HepG2 (cell line): ENCODE measurements around the gene COBLL1. TPM values are rescaled to one million over a fixed set of nuclear protein-coding genes. Genes with fewer than 3 reads are reported as not detected.

Experiments used
- ARID4A ChIP-seq: sonication (generic); formaldehyde crosslinking; IDR thresholded peaks from 2 replicates; pipeline ENCODE4 v1.5.0; 2020; ENCODE audit warnings: mild to moderate bottlenecking, missing genetic modification reagents, borderline replicate concordance
- CREB1 ChIP-seq, 2 experiments: fragments of 450-650 bp in 1 of 2; IDR thresholded peaks; 2 replicates each; pipeline ENCODE4 v1.6.1; 2016 to 2017; ENCODE audit warnings: control low read depth in 1 of 2, mild to moderate bottlenecking in 1 of 2, missing compliant biosample characterization in 1 of 2, missing genetic modification characterization in 1 of 2
- E2F2 ChIP-seq: sonication (generic); formaldehyde crosslinking; IDR thresholded peaks from 2 replicates; pipeline ENCODE4 v1.4.0; 2020; ENCODE audit warnings: missing genetic modification reagents, borderline replicate concordance
- EP300 ChIP-seq, 3 experiments: sonication (generic) in 1 of 3; formaldehyde crosslinking in 1 of 3; IDR thresholded peaks; 2 replicates each; pipeline versions ENCODE4 v1.5.1 to v1.6.1; 2011 to 2020; ENCODE audit warnings: low read depth in 2 of 3, low read length in 2 of 3, borderline replicate concordance in 1 of 3, improper control_type of control experiment in 1 of 3, mild to moderate bottlenecking in 1 of 3, missing genetic modification reagents in 1 of 3, moderate library complexity in 1 of 3
- ETV5 ChIP-seq: IDR thresholded peaks from 2 replicates; pipeline ENCODE4 v1.6.1; 2018; ENCODE audit warnings: missing biosample characterization, missing genetic modification reagents, inconsistent platforms, borderline replicate concordance
- FOXM1 ChIP-seq: sonication (generic); formaldehyde crosslinking; IDR thresholded peaks from 2 replicates; pipeline ENCODE4 v1.5.0; 2020; ENCODE audit warnings: missing genetic modification reagents
- GPN1 ChIP-seq: sonication (generic); formaldehyde crosslinking; IDR thresholded peaks from 2 replicates; pipeline ENCODE4 v1.5.1; 2020; ENCODE audit warnings: missing genetic modification reagents, borderline replicate concordance
- HOXA3 ChIP-seq: sonication (generic); formaldehyde crosslinking; IDR thresholded peaks from 2 replicates; pipeline ENCODE4 v1.5.0; 2020; ENCODE audit warnings: missing genetic modification reagents
- MIER3 ChIP-seq: IDR thresholded peaks from 2 replicates; pipeline ENCODE4 v1.6.1; 2016; ENCODE audit warnings: missing compliant biosample characterization, borderline replicate concordance
- PAF1 ChIP-seq: IDR thresholded peaks from 2 replicates; pipeline ENCODE4 v1.6.1; 2016; ENCODE audit warnings: missing genetic modification reagents, missing compliant biosample characterization
- SNAI1 ChIP-seq: sonication (generic); formaldehyde crosslinking; IDR thresholded peaks from 2 replicates; pipeline ENCODE4 v1.5.0; 2020; ENCODE audit warnings: mild to moderate bottlenecking, missing genetic modification reagents, borderline replicate concordance
- ZBTB34 ChIP-seq: sonication (generic); formaldehyde crosslinking; IDR thresholded peaks from 2 replicates; pipeline ENCODE4 v1.8.0; 2022; ENCODE audit warnings: mild to moderate bottlenecking, missing genetic modification reagents
- ZBTB39 ChIP-seq: sonication (generic); formaldehyde crosslinking; IDR thresholded peaks from 2 replicates; pipeline ENCODE4 v1.5.0; 2020; ENCODE audit warnings: missing genetic modification reagents
- ZNF564 ChIP-seq: sonication (generic); formaldehyde crosslinking; IDR thresholded peaks from 2 replicates; pipeline ENCODE4 v1.8.1; 2023; ENCODE audit warnings: mild to moderate bottlenecking, missing genetic modification reagents
- ZNF598 ChIP-seq: sonication (generic); formaldehyde crosslinking; IDR thresholded peaks from 2 replicates; pipeline ENCODE4 v1.5.1; 2020; ENCODE audit warnings: mild to moderate bottlenecking, missing genetic modification reagents, borderline replicate concordance
- ZNF879 ChIP-seq: sonication (generic); formaldehyde crosslinking; IDR thresholded peaks from 2 replicates; pipeline ENCODE4 v1.8.1; 2023; ENCODE audit warnings: missing genetic modification reagents
- polyA plus RNA-seq, 8 experiments: library from polyadenylated mRNA; depleted of rRNA in 3 of 8; stranded (reverse) in 7 of 8; unstranded in 1 of 8; fragments of >200 nt; fragmentation: Illumina TruSeq in 4 of 8; extraction: Trizol in 4 of 8; gene quantifications; 2 replicates each; pipeline versions ENCODE4 v1.2.1 to v1.2.3, GENCODE V29; 2011 to 2016; ENCODE audit warnings: low read depth in 4 of 8, missing spikeins in 1 of 8, mixed read lengths in 1 of 8; ENCODE audit not compliant: insufficient read depth in 1 of 8
- total RNA-seq, 5 experiments: library from RNA; depleted of rRNA; stranded (reverse); fragments of >200 nt; fragmentation: Illumina TruSeq; extraction: Trizol; gene quantifications; 2 replicates each; pipeline ENCODE4 v1.2.3, GENCODE V29; 2016; ENCODE audit warnings: low read depth in 1 of 5

The COBLL1 gene
- total and polyA plus RNA-seq, 2 of the 13 experiments (the other 11 are each of a cell fraction or from before 2014, with no cell fraction given) = 32.6 to 86.8 TPM

- TF ChIP-seq GPN1 (CRISPR knock-in tag) (no peak), SNAI1 (no peak), ZNF598 (CRISPR knock-in tag) (no peak), ZBTB34 (CRISPR knock-in tag) (no peak), ZNF879 (no peak), FOXM1 (CRISPR knock-in tag) (no peak), PAF1 (CRISPR knock-in tag) (no peak), MIER3 (CRISPR knock-in tag) (no peak), HOXA3 (CRISPR knock-in tag) (no peak), ZBTB39 (CRISPR knock-in tag) (no peak), ZNF564 (CRISPR knock-in tag) (no peak), E2F2 (CRISPR knock-in tag) (no peak), CREB1 (IDR thresholded peaks at IDR 0.05) (no peak), CREB1 (CRISPR knock-in tag; IDR thresholded peaks at IDR 0.05) (0 out of 2 replicates have a peak, but pooled peaks have one; percentile 23), ETV5 (CRISPR knock-in tag) (no peak), ARID4A (CRISPR knock-in tag) (no peak), EP300 (IDR thresholded peaks at IDR 0.05; ENCODE audit: low read depth in 2 of 2, low read length in 2 of 2) (no peak), EP300 (CRISPR knock-in tag; IDR thresholded peaks at IDR 0.05; ENCODE audit: borderline replicate concordance) (no peak)
Observed at GRCh38 chr2:164717000-164717803, 124.4 kb downstream of the COBLL1 start (continued).
